ENCODE data around the gene RNF121.

RNF121 gene

DNA sequence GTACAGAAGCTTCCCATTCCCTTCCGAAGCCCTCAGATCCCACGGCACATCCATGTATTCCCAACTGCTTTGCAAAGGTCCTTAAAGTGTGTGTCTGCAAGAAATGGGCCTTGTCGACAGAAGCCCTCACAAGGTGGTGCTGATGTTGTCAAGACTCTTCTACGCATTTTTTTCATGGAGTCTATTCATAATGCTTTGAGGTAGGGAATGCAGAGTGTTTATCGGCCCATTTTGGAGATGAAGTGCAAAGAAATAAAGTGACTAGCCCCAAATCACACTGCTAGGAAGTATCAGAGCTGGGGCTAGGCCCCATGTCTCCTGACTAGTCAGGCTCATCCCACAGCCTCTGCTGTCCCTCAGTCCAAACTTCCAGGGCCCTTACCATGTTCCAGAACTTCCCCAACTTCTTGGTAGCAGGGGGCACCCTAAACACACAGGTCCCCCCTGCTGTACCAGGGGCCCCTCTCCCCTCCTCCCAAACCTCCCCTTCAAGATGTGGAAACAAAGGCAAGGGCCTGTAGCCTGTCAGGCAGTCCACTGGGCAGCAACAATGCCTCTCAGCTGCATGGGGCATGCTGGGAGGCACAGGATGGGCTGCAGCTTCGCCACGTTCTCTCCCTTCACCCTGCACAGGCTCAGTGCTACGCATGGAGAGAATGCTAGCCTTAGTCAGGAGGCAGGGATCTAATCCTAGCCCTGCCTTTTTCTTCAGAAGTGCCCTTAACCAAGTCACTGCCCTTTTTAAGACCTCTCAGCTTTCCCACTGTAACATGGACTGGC is 77.7 kb downstream of the RNF121 start:
- TF ChIP-seq, protein P1, sequence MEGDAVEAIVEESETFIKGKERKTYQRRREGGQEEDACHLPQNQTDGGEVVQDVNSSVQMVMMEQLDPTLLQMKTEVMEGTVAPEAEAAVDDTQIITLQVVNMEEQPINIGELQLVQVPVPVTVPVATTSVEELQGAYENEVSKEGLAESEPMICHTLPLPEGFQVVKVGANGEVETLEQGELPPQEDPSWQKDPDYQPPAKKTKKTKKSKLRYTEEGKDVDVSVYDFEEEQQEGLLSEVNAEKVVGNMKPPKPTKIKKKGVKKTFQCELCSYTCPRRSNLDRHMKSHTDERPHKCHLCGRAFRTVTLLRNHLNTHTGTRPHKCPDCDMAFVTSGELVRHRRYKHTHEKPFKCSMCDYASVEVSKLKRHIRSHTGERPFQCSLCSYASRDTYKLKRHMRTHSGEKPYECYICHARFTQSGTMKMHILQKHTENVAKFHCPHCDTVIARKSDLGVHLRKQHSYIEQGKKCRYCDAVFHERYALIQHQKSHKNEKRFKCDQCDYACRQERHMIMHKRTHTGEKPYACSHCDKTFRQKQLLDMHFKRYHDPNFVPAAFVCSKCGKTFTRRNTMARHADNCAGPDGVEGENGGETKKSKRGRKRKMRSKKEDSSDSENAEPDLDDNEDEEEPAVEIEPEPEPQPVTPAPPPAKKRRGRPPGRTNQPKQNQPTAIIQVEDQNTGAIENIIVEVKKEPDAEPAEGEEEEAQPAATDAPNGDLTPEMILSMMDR (IDR thresholded peaks at IDR 0.05; ENCODE audit: insufficient read depth, missing control alignments), result no peak
- FAIRE-seq, result no peak
- DNase-seq (ENCODE audit: insufficient read length, low spot score), result no peak

DNA sequence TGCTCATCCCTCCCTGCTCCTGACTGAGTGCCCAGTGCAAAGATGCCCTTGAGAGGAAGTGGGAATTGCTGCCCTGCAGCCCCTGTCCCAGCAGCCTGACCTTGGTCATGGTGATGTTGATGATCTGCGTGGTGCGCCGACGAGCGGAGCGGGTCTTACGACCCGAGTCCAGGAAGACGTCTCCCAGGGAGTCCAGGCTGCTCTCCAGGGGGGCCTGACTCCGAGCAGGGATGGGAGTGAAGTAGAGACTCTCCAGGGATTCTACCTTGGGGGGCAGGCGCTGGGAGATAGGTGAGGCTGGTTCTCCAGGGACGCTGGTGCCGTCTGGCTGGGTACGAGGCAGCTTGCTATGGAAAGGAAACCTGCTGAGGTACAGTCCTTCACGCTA is 78.2 kb downstream of the RNF121 start:
- DNase-seq (ENCODE audit: insufficient read length, low spot score) (no peak), FAIRE-seq (no peak)
- TF ChIP-seq, protein P1 (IDR thresholded peaks at IDR 0.05; ENCODE audit: insufficient read depth, missing control alignments), result no peak

DNA sequence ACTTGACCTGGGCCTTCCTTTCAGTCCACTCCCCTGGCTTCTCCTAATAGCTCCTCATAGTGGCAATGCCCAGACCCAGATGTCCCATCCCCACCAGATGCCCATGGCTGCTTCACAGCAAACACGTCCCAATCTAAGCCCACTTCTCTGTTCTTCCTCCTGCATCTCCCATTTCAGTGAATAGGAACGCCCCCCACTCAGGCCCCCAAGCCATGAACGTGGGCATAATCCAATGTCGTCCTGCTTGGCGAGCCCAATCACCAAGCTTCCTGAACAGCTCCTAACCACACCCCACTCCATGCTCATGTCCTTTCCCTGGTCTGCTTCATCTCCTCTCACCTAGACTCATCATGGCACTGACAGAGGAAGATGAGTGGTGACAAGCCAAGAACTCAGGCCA is 78.7 kb downstream of the RNF121 start:
- DNase-seq (ENCODE audit: insufficient read length, low spot score), result no peak
- TF ChIP-seq, protein P1 (IDR thresholded peaks at IDR 0.05; ENCODE audit: insufficient read depth, missing control alignments), result no peak
- FAIRE-seq, result no peak

DNA sequence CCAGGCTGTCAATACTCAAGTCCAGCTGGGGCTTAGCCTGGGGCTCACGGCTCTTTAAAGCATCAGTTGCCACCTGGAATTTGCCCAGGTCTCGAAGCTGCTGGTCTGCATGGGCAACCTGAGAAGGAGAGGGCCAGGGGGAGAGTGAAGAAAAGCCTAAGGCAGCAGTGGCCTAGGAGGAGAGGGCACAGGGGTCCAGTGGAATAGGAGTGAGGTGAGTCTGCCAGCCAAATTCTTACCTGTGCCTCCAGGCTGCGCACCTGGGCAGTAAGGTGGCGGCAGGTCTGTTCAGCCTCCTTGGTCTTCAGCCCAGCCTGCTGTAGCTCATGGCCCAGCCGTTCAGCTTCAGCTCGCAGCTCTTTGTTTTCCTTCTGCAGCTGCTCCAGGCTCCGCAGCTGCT is 79.9 kb downstream of the RNF121 start:
- TF ChIP-seq, protein P1 (IDR thresholded peaks at IDR 0.05; ENCODE audit: insufficient read depth, missing control alignments), result no peak
- FAIRE-seq (no peak), DNase-seq (ENCODE audit: insufficient read length, low spot score) (no peak)

DNA sequence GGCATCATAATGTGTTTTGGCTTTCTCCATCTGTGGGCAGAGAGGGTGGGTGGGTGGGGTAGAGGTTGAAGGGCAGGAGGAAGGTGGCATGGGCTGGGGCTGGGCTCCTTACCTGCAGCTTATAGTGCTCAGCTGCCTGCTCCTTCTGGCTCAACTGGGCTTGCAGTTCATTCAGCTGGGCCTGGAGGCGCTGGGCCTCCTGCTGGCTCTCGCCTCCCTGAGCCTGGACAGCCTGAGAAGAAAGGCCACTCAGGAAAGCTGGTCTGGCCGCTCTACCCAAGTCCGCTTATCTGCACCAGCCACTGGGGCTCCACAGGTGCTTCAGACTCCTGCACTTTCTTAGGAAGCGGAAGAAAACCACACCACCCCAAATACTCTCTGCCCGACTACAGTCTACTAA is 80.3 kb downstream of the RNF121 start:
- FAIRE-seq (no peak), DNase-seq (ENCODE audit: insufficient read length, low spot score) (no peak)
- TF ChIP-seq, protein P1 (IDR thresholded peaks at IDR 0.05; ENCODE audit: insufficient read depth, missing control alignments), result no peak

DNA sequence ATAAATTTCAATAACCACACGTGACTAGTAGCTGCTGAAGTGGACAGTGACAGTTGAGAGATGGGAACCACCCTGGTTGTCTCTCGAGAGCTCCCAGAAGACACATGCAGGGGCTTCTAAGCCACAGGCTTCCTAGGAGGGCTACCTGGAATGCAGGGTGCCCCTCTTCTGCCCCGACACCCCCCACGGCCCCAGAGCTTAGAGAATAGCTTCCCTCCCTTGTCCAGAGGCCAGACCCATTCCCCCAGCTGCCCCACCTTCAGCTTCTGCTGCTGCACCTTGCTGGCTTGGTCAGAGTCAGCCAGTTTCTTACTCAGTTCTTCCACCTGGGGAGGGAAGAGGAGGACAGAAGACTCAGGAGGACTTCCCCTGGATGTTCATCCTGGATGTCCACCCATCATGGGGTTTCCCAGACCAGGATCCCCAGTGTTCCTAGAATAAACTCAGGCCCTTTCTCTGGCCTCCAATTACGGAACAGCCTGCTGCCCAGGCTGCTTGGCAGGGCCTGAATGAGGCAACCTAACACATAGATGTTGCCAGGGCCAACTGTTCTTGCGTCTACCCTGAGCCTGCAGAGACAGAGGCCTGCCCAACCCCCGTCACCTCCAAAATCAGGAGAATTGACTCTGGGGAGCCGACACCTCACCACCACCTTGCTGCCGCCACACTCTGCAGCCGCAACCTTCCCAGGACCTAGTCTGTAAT is 81.8 kb downstream of the RNF121 start:
- TF ChIP-seq, protein P1 (IDR thresholded peaks at IDR 0.05; ENCODE audit: insufficient read depth, missing control alignments), result no peak
- FAIRE-seq (no peak), DNase-seq (ENCODE audit: insufficient read length, low spot score) (no peak)

DNA sequence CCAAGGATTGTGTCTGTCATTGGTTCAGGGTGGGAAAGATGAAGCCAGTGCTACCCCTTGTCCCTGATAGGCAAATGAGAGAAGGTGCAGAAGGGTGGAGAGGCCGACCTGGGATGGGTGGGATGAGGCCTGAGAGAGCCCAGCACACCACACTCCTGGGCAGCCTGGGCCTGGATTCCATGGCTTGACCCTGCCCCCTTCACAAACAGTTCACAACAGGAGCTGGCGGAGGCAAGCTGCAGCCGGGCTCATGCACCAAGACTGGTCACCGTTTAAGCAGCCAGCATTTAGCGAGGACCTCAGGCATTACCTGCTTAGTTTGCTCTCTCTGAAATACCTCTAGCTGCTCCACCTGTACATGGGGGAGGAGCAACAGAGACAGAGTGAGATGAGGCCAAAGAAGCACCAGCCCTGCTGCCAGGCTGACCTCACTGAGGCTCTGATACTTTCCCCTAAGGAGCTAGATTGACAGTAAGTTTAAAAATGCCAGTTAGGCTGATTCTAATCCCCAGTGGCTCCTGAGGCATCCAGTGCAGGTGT is 83.3 kb downstream of the RNF121 start:
- DNase-seq (ENCODE audit: insufficient read length, low spot score) (no peak), FAIRE-seq (no peak)
- TF ChIP-seq, protein P1 (IDR thresholded peaks at IDR 0.05; ENCODE audit: insufficient read depth, missing control alignments), result no peak
